ENCODE data around the gene SLC37A1. TPM values are rescaled to one million over a fixed set of nuclear protein-coding genes. Genes with fewer than 3 reads are reported as not detected.

Gene SLC37A1
- total RNA-seq, 1 experiment from 2014 or later = 6.7 TPM

- DNase-seq (ENCODE audit: low spot score) = no peak
Measured at GRCh38 chr21:42560517-42561179, 47.0 kb downstream of the SLC37A1 start.

DNA sequence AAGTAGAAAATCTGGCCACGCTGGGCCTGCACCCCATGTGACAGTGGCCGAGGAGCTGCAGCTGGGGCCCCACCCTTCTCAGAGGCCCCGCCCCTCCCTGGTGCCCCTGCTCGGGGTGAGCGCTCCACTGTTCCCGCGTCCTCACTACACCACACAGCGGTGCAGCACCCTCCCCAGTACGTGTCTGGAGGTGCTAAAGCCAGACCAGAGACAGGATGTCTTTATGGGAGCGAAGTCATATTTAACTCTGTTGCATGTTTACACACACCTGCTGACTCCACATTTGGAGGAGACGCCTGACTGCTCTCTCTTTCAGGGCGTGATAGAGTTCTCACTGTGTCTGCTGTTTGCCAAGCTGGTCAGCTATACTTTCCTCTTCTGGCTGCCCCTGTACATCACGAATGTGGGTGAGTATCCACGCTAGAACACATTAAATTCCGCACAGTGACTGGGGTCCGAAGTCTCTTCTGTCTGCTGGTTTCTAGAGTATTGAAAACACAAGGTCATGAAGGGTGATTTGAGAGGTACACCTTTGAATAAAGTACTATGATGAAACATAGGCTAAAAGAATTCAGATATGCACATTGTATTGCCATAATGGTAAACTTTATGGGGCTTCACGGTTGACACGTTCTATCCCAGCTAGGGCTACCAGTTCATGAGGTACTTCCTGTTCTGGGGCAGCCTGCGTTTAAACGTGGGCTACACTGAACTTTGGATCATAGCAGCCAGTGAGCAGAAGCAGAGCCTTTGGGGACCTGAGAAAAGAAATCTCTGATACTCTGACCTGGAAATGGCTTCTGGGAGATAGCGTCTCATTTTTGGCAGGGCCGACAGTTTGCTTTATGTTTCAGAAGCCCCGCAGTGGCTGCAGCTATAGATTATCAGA, 48.4 kb downstream of the SLC37A1 start:
- no peak for DNase-seq (ENCODE audit: low spot score)

DNA sequence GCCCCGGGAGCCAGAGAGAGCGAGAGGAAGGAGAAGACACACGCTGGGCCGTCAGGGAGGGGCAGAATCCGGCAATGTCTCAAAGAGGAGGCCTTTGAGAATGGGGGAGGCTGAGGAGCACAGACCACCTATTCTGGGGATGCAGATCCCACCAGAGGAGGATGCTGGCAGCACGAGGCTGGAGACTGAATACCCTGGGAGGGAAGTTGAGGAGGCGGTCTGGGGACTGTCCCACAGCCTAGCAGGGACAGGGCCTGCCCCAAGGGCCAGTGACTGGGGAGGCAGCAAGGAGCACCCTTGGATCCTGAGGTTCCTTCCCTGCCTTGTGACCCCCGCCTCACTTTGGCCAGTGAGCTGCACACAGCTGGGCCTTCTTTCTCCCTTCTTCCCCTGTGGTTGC, 49.2 kb downstream of the SLC37A1 start:
- DNase-seq (ENCODE audit: low spot score) = no peak

- DNase-seq (ENCODE audit: low spot score) = no peak
Measured at GRCh38 chr21:42563261-42563660, 49.6 kb downstream of the SLC37A1 start.

GRCh38 chr21:42563686-42564085, 50.0 kb downstream of the SLC37A1 start:
- no peak for DNase-seq (ENCODE audit: low spot score)

- DNase-seq (ENCODE audit: low spot score) = no peak
Measured at GRCh38 chr21:42564561-42564971, 50.9 kb downstream of the SLC37A1 start.

DNA sequence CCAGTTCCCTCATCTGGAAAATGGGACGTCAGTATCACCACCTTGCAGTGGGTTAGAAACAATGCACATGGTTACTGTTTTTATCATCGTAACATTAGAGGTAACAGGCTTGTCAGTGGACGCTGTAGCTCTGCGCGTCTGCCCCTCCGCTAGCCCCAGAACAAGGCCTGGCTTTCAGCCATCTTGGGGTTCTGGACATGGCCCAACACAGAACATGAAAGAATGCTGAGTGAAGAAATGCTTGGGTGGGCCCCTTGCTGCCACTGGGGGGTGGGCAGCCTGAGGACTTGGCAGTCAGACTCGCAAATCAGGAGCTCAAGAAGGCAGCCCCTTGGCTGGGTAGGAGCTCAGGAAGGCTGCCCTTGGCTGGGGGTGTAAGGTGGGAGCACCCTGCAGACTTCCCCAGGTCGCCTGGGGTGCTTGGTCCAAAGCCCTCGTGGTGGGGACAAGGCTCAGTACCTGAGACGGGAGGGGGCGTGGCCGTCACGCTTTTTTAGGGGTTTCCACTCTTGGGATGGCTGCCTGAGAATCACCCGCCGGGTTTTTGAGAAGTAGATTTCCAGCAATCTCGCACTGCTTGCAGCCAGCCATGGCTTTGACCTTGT, 51.7 kb downstream of the SLC37A1 start:
- DNase-seq (ENCODE audit: low spot score) = no peak

GRCh38 chr21:42565886-42566523, 52.4 kb downstream of the SLC37A1 start:
- no peak for DNase-seq (ENCODE audit: low spot score)

- DNase-seq (ENCODE audit: low spot score) = no peak
Measured at GRCh38 chr21:42566524-42567213, 53.0 kb downstream of the SLC37A1 start.

DNA sequence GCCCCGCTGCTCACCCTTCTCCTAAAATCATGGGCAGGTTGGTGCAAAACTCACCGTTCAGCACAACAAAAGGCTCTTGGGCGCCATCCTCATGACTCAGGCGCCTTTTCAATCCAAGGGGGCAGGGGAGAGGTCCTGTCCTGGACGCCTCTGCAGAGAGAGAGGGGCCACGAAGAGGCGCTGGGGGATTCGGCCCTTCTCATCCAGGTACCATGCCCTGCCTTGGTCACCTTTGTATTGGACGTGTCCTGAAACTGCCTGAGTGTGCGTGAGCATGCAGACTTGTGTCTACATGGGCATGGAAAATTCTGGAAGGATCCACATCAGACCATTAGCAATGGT, 53.5 kb downstream of the SLC37A1 start:
- no peak for DNase-seq (ENCODE audit: low spot score)

DNA sequence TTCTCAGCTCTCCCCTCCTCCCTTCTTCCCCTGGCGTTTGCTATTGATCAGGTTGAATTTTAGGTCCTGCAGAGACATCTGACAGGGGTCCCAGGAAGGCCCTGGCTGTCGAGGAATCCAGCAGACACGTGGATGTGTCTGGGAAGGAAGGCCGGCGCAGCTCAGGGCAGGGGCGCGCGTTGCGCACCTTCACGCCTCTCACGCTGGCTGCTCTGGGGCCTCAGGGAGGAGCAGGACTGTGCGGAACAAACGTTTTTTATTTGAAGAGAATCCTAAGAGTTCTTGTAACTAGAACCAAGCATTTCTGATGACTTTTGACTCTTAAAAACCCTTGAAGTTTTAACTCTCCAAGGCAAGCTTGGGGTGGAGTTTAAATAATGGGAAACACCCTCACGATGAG, 54.2 kb downstream of the SLC37A1 start:
- DNase-seq (ENCODE audit: low spot score) = no peak

DNA sequence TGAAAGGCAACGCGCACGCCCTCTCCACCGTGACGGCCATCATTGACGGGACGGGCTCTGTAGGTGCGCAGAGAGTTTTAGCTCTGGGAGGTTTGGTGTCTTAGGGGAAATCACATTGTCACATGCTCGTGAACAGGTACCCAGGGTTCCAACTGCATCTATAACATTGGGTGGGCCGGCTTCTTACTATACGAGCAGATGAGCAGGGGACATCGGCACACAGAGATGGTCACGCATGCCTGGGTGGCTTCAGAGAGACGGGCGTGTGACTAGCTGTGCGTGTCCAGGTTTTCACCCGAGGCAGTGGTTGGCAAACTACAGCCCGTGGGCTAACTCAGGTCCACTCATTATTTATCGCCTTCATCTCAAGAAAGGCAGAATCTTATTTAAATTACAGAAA, 54.7 kb downstream of the SLC37A1 start:
- DNase-seq (ENCODE audit: low spot score) = no peak

DNA sequence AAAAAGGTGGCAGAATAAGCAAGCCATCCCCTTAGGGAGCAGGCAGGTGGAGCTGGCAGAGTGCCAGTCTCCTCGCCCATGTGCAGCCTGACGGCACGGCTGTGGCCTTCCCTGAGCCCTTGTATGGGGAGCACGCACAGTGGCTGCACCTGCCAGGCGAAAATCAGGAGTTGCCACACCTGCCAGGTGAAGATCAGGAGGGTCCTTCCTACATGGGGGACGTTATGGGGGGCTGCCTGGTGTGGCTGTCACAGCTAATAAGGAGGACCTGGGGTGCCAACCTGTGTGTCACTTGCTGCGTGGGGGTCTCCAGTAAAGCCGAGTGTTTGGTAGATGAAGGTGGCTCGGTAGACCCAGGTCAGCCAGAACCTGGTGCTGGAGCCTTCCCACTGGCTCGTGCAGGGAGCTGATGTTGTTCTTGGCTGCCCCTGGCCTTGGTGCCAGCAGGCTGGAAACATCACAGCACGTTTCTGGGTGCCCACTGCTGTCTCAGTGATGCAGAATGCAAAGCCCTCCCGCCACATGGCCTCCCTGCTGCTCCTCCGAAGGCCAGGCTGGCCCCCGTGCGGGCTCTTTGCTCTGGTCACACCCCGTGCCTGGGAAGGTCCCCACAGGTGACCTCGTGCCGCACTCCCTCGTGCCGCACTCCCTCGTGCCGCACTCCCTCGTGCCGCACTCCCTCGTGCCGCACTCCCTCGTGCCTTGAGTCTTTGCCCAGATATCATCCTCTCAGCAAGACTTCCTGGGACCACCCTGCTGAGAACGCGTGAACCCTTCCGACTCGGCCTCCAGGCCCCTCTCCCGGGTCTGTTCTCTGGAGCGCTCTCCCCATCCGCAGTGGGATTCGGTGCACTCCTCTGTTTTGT, 55.4 kb downstream of the SLC37A1 start:
- DNase-seq (ENCODE audit: low spot score) = no peak

DNA sequence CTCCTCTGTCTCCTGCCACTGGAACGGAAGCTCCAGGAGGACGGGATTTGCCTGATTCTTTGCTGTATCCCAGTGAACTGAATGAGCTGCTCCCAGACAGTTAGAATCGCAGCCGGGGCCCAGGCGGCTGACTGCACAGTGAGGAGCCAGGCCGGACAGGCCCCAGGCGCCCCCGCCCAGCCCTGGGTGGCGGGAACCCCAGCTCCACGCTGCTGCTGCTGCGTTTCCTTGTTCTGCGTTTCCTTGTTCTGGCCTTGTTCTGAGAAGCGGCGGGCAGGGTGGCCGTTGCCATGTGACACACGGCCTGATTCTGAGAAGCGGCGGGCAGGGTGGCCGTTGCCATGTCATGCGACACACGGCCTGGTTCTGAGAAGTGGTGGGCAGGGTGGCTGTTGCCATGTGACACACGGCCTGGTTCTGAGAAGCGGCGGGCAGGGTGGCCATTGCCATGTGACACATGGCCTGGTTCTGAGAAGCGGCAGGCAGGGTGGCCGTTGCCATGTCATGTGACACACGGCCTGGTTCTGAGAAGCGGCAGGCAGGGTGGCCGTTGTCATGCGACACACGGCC, 56.2 kb downstream of the SLC37A1 start:
- DNase-seq (ENCODE audit: low spot score) = no peak

- DNase-seq (ENCODE audit: low spot score) = no peak
Measured at GRCh38 chr21:42570362-42570761, 56.7 kb downstream of the SLC37A1 start.

DNA sequence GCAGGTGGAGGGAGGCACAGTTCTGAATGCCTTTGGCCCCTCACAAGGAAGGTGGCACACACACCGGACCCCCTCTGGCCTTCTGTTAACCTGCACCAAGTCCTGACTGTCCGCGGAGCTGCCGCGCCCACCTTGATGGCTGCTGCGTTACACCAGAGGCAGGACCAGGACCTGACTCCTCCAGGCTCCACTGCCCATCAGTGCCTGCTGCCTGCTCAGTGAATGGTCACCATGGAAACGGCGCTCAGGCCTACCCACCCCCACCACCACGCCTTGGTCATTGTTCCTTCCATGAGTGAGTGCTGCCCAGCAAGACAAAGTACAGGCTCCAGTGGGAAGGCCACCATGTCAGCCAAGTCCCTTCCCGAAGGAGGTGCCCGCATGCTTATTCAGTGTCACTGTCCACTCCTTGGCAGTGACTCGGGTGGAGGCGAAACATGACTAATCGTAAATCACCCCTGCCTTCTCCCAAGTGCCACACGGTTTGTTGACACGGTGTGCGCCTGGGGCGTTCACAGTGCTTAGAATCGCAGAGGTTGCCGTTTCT, 57.3 kb downstream of the SLC37A1 start:
- DNase-seq (ENCODE audit: low spot score) = no peak

GRCh38 chr21:42571391-42572150, 57.9 kb downstream of the SLC37A1 start:
- DNase-seq (ENCODE audit: low spot score) = no peak

- no peak for DNase-seq (ENCODE audit: low spot score)
Measured at GRCh38 chr21:42572906-42573495, 59.3 kb downstream of the SLC37A1 start.

Measured in H4 (cell line).